COLO668 (cell line): ENCODE data around the gene FCRLA.
"Not testable (repeated sequence)": the region's sequence is repeated elsewhere in the genome, so short reads cannot be mapped to it uniquely, and the experiment has no call there.

Source experiments
- DNase-seq: peaks from one replicate; lab custom pipeline; 2025; ENCODE audit not compliant: unreplicated experiment; lab: John Stamatoyannopoulos, UW

FCRLA gene

DNA sequence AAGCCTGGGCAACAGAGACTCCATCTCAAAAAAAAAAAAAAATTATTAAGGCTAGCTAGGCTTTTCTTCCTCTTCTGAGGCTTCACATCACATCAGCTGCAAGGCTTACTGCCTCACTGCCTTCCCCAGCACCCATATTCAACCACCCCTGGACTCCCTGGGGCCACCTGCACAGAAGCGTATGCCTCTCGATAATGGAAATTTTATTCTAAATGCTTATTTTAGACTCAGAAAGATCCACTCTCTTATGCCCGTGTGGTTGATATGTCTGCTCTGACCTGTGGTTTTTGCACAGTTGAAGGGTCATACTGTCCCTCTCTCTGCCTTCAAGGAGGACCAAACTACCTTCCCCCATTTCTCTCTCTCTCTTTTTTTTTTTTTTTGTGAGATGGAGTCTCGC, 1.5 kb upstream of the FCRLA start:
- no peak for DNase-seq

DNA sequence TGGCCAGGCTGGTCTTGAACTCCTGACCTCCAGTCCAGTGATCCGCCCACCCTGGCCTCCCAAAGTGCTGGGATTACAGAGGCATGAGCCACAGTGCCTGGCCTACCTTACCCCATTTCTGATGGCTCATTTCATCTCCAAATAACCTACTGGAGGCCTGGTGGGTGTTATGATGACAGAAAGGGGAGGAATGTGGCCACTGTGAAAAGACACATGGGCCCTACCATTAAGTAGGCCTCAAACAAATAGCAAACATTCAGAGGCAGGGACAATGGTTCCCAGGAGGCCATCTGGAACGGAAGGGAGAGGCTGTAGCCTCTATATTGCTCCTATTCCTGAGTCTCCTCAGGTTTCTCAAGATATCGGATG, 932 bp upstream of the FCRLA start:
- DNase-seq: no peak

DNA sequence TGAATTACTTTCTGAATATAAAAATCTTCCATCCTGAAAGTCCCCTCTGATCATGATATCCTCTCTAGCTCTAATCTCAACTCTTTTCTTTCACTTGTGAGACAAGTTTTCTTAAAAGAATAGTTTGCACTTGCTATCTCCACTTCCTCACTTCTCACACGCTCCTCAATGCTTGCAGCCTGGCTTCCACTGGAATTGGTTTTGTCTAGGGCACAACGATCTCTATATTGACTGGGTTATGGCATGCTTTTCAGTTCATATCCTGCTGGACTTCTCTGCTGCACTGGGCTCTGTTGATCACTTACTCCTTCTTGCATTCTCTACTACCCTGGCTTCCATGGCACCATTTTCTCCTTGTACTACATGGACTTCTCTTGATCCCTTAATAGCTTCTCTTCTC, 474 bp downstream of the FCRLA start:
- DNase-seq: no peak

DNA sequence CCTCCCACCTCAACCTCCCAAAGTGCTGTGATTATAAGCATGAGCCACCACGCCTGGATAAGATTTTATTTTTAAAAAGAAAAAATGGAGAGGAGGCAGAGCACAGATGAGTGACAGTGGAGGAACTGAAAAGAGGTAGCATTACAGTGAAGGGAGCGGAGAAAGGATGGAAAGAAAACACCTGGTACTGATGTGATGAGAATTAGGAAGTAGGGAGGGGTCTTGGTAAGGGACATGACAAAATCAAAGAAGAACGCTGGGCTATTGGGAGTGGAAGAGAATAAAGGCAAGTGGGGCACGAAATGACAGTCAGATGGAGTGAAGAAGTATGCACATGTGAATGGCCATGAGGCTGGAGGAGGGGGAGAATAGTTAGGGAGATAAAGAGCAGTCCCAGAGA, 2.3 kb downstream of the FCRLA start:
- DNase-seq: no peak

DNA sequence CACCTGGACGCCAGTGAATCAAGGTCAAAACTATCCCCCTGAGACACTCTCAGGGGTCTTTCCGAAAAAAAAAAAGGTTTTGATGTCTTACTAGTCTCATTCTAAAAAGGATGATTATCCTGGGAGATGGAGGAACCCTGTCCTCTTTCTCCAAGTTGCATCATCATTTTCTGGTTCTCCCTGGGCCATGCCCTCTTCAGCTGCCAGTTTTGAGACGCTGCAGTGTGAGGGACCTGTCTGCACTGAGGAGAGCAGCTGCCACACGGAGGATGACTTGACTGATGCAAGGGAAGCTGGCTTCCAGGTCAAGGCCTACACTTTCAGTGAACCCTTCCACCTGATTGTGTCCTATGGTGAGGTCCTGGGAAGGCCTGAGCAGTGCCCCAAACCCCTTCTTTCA, 3.5 kb downstream of the FCRLA start:
- DNase-seq: no peak

DNA sequence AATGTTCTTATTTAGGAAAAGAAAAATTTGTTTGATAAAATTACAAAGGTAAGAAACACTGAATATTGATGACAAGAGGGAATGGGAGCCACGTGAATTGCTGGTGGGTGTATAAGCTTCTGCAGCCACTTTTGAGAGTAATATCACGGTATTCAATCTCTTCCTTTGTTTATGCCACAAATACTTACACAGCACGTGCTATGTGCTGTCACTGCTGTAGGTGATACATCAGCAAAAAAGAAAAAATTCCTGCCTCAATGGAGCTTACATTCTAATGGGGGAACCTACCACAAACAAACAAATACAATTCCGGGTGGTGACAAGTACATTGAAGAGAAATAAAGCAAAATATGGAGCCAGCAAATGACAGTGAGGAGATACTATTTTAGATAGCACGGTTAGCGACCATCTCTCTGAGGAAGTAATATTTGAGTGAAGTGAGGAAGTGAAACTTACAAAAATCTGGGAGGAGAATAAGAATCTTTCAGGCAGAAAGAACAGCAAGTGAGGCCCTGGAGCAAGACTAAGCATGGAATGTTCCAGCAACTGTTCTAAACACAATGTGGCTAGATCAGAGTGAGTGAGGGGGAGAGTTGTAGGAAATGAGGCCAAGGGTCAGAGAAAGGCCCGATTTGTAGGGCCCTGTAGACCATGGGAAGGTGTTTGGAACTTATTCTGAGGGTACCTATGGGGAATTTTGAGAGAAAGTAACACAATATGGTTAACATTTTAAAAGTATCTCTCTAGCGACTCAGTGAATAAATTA, 11.7 kb downstream of the FCRLA start:
- DNase-seq: no peak

DNA sequence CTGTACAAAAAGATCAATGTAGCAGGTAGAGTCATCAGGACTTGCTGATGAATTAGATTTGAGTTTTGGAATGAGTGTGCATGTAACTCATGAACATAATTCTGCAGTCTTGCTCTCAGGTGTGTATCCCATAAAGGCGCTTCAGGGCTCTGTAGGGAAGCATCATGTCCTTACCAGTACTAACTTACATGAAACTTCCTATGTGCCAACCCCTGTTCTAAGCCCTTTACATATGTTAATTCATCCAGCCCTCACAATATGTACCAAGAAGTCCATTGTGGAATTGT, 12.2 kb downstream of the FCRLA start:
- DNase-seq: no peak

DNA sequence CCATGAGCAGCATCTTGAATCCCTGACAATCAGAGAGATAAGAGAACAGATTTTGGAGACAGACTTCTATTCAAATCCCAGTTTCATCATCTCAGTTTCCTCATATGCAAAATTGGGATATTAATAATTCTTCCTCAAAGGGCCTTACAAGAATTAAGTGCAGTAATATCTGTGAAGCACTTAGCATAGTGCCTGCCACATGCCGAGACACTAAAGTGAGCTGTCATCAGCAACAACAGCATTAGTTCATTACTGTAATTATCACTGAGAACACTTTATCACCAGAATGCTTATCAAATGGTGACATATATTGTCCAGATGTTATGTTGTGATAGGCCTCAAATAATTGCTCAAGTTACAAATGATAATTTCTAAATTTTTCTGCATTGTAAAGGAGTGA, 13.4 kb downstream of the FCRLA start:
- no peak for DNase-seq

DNA sequence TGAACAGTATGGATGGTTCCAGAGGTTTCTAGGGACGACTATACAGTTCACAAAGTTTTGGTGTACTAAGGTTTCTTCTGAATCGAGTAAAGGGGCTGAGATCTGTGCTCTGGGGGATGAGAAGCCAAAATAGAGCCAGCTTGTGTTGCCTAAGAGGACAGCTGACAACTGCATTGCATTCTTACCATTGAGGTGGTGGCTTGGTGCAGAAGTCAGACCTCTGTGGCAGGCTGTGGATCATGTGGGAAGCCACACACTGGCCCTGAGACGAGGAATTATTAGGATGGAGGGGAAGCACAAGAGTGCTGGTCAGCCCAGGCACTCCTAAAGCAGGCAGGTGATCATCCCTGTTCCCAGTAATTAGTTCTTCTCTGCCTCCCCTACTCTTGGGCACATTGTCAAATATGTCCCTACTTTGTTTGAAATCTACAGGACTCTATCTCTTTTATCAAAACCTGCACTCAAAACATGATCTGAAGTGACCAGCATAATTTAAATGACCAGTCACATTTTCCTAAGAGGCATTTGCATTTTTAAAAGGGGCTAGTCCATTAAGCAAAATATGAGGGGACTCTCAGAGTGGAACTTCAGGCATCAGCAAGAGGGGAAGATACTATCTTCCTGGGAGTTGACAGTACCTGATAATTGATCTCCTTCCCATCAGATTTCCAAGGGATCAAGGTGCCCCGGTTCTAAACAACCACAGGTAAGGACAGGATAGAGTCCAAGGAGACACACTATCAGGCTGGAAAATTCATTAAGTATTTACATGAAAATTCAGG, 14.1 kb downstream of the FCRLA start, which contains the start of gene FCRLB:
FCRLB (plus strand) TSS at position 589 of the 782 bp plus-strand sequence. CDS start 1,129 bp downstream, outside the sequence.
- no peak for DNase-seq

DNA sequence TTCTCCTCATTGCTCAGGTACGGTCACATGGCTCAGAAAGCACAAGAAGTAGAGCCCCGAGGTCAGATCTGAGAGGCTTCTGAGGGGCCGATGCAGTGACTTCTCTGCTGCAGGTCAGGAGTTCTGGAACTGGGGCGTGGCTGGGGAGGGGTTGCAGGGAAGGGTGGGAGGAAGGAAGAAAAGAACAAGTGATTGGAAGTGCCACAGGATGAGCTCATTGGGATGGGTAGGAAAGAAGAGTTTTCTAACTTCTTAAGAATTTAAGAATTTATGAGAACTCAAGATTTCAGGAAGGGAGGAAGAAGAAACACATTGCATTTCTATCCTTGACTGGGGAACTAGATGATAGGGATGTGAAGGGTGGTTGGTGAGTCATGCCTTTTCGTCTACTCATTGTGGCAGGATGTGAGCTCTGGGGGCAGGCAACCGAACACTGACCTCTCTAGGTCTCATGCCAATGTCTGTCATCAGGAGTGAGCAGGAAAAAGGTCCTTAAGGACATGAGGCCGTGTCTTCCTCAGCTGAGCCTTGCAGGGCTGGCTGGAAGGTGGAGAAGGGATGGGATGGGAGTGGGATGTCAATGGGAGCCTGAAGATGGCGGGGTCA, 14.8 kb downstream of the FCRLA start:
- DNase-seq: no peak

DNA sequence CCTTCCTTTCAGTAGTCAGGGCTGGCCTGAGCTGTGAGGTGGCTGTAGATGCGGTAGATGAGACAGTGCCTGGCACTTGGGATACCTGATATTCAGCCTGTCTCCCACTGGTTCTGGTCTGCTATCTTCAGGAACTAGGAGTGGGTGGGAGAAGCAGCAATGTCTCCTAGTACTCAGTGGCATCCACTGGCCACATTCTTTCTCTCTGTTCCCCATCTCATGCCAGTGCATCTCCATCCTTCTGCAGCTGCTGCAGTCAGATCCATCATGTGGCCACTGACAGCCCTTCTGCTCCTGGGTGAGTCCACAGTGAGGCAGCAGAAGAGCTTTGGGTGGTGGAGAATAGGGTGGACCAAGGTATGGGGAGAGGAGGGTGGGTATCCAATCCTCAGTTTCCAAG, 15.4 kb downstream of the FCRLA start:
- DNase-seq: no peak

DNA sequence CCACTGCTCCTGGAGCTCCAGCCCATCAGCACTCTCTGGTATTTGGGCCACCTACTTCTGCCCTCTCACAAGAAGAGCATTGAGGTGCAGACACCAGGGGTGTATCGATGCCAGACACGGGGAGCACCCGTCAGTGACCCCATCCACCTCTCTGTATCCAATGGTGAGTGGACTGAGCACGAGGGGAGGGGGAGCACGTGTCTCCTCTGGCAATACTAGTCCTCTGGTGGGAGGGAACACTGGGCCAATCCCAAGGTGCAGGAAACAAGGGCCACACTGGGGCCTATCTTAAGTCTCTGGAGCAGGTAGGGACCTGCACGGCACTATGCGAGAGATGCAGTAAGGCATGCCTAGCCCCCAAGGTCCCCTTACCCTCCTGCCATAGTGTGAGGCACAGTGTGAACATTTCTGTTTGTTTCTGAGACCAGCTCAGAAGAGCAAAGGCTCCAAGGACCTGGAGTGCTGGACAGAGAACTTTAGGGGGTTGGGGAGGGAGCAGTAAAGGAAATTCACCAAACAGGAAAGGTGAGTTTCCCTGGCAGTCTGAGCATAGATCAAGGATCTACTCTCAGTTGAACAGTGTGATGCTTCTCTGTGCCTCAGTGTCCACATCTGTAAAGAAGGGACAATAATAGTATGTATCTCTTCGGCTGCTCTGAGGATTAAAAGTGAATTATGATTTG, 16.6 kb downstream of the FCRLA start:
- no peak for DNase-seq

DNA sequence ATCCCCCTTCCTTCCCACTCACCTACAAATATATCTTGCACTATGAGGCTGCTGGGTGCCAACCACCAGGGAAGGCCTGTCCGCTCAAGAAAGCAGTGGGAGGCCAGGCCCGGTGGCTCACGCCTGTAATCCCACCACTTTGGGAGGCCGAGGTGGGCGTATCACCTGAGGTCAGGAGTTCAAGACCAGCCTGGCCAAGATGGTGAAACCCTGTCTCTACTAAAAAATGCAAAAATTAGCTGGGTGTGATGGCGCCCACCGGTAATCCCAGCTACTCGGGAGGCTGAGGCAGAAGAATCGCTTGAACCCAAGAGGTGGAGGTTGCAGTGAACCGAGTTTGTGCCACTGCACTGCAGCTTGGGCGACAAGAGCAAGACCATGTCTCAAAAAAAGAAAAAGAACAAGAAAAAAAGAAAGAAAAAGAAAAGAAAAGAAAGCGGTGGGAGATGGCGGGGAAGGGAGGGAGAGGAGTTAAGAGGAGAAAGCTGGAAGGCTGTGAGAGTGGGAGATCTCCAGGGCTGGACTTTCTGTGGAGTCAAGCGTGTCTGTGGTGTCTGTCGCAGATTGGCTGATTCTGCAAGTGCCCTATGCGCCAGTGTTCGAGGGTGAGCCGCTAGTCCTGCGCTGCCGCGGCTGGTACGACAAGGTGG, 18.4 kb downstream of the FCRLA start:
- not testable (repeated sequence) for DNase-seq

DNA sequence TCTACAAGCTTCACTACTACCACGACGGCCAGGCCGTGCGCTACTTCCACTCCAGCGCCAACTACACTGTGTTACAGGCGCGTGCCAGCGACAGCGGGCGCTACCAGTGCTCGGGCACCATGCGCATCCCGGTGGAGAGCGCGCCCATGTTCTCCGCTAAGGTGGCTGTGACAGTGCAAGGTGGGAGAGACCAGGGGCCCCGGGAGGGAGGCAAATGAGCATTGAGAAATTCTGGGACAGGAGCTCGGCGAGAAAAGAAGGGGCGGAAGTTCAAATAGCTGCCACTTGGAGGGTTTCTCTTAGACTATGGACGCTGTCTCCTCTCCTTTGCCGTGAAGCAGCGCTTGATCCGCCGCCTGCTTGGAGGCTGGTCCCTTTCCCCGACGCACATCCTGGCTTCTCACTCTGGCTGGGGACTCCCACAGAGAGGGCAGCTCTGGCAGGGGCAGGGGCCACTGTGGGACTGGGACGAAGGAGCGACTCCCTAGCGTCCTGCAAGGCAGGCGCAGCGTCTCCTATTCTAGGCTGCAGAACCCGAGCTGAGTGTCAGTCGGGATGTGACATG, 19.0 kb downstream of the FCRLA start:
- DNase-seq: peak; percentile 50

DNA sequence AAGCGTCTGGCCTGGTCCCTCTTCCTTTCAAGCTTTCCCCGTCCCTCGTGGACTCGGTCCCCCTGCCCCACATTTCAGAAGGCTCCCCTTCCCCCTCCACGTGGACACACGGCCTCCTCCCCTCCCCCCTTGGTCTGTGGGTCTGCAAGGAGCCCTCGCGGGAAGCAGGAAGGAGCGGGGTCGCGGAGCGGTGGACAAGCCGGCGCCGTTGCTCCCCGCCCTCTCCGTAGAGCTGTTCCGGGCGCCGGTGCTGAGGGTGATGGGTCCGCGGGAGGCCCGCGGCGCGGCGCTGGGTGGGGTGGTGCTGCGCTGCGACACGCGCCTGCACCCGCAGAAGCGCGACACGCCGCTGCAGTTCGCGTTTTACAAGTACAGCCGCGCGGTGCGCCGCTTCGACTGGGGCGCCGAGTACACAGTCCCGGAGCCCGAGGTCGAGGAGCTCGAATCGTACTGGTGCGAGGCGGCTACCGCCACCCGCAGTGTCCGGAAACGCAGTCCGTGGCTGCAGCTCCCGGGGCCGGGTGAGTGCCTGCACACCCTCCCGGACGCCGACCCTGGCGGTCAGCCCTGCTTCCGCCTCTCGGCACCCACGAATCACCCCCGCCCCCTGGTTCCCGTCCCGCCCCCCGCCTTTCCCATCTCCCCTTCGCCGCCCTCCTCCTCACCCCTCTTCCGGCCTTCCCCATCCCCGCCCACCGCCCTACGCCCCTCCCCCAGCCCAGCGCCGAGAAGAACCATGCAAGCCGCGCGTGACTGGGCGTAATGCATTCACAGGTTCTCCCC, 19.6 kb downstream of the FCRLA start:
- DNase-seq: peak; percentile 80

DNA sequence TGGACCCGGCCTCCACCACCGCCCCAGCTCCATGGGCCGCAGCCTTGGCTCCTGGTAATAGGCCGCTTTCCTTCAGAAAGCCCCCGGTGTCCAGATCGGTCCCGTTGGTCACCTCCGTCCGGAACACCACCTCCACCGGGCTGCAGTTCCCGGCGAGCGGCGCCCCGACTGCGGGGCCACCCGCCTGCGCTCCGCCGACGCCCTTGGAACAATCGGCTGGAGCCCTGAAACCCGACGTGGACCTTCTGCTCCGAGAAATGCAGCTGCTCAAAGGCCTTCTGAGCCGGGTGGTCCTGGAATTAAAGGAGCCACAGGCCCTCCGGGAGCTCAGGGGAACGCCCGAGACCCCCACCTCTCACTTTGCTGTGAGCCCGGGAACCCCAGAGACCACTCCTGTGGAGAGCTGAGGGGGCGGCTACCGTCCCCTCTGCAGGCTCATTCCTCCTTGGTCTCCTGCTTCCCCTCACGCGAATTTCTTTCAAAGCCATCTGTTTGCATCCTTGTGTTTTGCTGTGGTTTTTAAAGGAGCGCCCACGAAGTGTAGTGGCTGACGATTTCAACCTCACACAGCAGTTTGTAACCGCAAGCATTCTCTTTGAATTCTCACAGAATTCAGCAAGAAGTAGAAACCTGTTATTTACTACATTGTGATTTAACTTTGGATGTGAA, 20.4 kb downstream of the FCRLA start:
- no peak for DNase-seq

DNA sequence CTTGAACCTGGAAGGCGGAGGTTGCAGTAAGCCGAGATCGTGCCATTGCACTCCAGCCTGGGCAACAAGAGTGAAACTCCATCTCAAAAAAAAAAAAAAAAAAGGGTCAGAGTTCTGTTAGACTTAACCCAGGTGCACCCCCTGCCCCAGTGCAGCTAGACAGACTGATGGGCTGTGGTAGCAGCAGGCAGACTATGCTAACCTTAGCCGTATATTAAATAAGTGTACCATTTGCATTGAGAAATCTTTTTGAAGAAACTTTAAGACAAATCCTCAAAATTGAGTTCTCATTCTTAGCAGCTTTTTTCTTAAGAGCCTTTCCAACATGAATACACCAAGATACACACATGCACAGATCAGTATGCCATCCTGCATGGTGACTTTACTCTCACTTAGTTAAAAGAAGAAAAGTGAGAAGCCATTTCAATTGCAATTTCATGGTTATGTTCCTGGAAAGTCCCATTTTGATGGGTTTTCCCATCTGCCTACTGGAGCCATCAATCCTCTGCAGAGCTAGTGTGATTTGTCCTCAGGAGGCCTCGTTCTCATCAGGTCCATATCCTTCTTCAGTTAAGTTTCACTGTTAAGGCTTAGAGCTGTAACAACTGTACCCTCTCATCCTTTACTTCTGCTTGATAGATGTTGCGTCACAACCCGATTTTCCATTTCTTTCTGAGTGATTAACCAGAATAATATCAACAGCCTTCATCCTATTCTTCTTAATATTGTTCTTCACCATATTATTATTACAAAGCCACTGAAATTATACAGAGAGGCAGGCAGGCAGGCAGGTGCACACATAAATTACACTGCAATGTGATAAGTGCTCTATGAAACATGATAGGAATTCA, 21.6 kb downstream of the FCRLA start:
- no peak for DNase-seq

DNA sequence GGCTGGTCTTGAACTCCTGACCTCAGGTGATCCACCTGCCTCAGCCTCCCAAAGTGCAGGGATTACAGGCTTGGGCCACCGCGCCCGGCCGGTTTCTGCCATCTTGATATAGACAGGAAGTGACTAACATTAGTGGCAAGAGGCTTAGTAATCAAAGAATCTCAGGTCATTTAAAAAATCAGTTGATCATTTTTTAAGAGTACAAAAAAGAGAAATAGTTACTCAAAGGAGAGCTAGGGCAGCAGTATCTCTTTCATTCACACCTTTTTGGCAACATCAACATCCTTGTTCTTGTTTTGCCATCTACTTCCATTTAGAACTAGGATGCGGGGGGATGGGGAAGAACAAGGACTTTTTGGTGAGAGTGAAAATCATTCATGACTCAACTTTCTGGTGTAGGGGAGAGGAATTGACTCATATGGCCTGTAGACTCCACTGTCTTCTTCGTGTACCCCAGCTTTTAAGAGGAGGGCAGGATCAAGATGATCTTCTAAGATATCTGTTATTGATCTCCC, 23.1 kb downstream of the FCRLA start:
- DNase-seq: no peak
